H1 (cell line): ENCODE measurements around the gene NELL1. TPM values are rescaled to one million over a fixed set of nuclear protein-coding genes. Genes with fewer than 3 reads are reported as not detected.

ENCODE experiments used
- CTCF ChIA-PET: fragments of 300-600 bp; sonication (Branson Sonifier 250); formaldehyde crosslinking; loops from one replicate; lab custom pipeline; 2021; ENCODE audit not compliant: partially characterized antibody; lab: Charles Lee
- POLR2A ChIA-PET: fragments of 300-600 bp; sonication (Branson Sonifier 250); formaldehyde crosslinking; loops from one replicate; lab custom pipeline; 2021; ENCODE audit warnings: inconsistent platforms; ENCODE audit not compliant: partially characterized antibody; lab: Charles Lee
- DNase-seq, 2 experiments: peaks; one replicate each; pipeline versions ENCODE4 v3.0.0 to v3.0.0-alpha.2; 2010 to 2022; ENCODE audit warnings: low spot score in 2 of 2, low read depth in 1 of 2, mixed read lengths in 1 of 2
- FAIRE-seq: peaks from 2 replicates; lab custom pipeline; 2011; peaks lifted over from hg19 to GRCh38; lab: Jason Lieb, UNC
- H2AFZ ChIP-seq: 2 replicates; pipeline ENCODE4 v1.8.1; 2012; ENCODE audit warnings: low read length, inconsistent platforms
- H2AK5ac ChIP-seq: 2 replicates; pipeline ENCODE4 v1.6.1; 2013; ENCODE audit warnings: low read depth, low read length
- H2BK120ac ChIP-seq: replicated peaks from 2 replicates; pipeline ENCODE3; 2013; ENCODE audit warnings: low read depth, low read length, inconsistent platforms
- H2BK12ac ChIP-seq: 2 replicates; pipeline ENCODE4 v1.6.1; 2013; ENCODE audit warnings: low read depth, low read length
- H2BK15ac ChIP-seq: 2 replicates; pipeline ENCODE4 v1.6.1; 2013; ENCODE audit warnings: low read length
- H2BK20ac ChIP-seq: 2 replicates; pipeline ENCODE4 v1.6.1; 2013; ENCODE audit warnings: low read length
- H2BK5ac ChIP-seq: 2 replicates; pipeline ENCODE4 v1.6.1; 2013; ENCODE audit warnings: low read depth, low read length
- H3K14ac ChIP-seq: 2 replicates; pipeline ENCODE4 v1.6.1; 2013; ENCODE audit warnings: inconsistent platforms; ENCODE audit not compliant: insufficient read length
- H3K18ac ChIP-seq: 2 replicates; pipeline ENCODE4 v1.6.1; 2013; ENCODE audit warnings: low read length; ENCODE audit errors: extremely low read depth
- H3K23ac ChIP-seq: 2 replicates; pipeline ENCODE4 v1.6.1; 2013; ENCODE audit warnings: inconsistent platforms; ENCODE audit not compliant: insufficient read length
- H3K23me2 ChIP-seq: 2 replicates; pipeline ENCODE4 v1.6.1; 2013; ENCODE audit warnings: low read depth, low read length
- H3K27ac ChIP-seq: 2 replicates; pipeline ENCODE4 v1.6.1; 2011; ENCODE audit warnings: low read depth, low read length, inconsistent platforms
- H3K27me3 ChIP-seq, 4 experiments: replicated peaks in 1 of 4; 1 replicate in 1 of 4; 2 replicates in 3 of 4; pipeline versions ENCODE4 v1.6.1 to v1.8.1; 2011 to 2013; ENCODE audit warnings: low read length in 3 of 4, mild to moderate bottlenecking in 3 of 4, inconsistent platforms in 2 of 4, mixed read lengths in 2 of 4, moderate library complexity in 1 of 4; ENCODE audit not compliant: control insufficient read depth in 3 of 4, insufficient read depth in 3 of 4; ENCODE audit errors: extremely low read depth in 1 of 4
- H3K36me3 ChIP-seq, 4 experiments: 2 replicates each; pipeline versions ENCODE4 v1.6.1 to v1.8.1; 2011 to 2013; ENCODE audit warnings: mild to moderate bottlenecking in 4 of 4, low read length in 3 of 4, moderate library complexity in 2 of 4, control low read depth in 1 of 4, inconsistent platforms in 1 of 4; ENCODE audit not compliant: insufficient read depth in 4 of 4, control insufficient read depth in 2 of 4
- H3K4ac ChIP-seq: replicated peaks from 2 replicates; pipeline ENCODE3; 2013; ENCODE audit warnings: low read length, low read depth, mixed read lengths, inconsistent platforms; ENCODE audit not compliant: insufficient read length
- H3K4me1 ChIP-seq, 4 experiments: replicated peaks in 1 of 4; 1 replicate in 1 of 4; 2 replicates in 3 of 4; pipeline versions ENCODE4 v1.6.1 to v1.8.1; 2011 to 2013; ENCODE audit warnings: low read length in 3 of 4, inconsistent platforms in 2 of 4, mixed read lengths in 1 of 4; ENCODE audit not compliant: insufficient read depth in 4 of 4, control insufficient read depth in 3 of 4
- H3K4me2 ChIP-seq, 2 experiments: 2 replicates each; pipeline versions ENCODE4 v1.6.1 to v1.8.1; 2011 to 2013; ENCODE audit warnings: low read depth in 2 of 2, low read length in 2 of 2, control low read depth in 1 of 2, inconsistent platforms in 1 of 2, mild to moderate bottlenecking in 1 of 2; ENCODE audit not compliant: insufficient read depth in 1 of 2
- H3K4me3 ChIP-seq, 4 experiments: fragments of 200-600, 300-600 bp in 1 of 4; sonication (generic), shearing (Covaris generic), sonication (Bioruptor Twin) in 1 of 4; 2 replicates each; pipeline versions ENCODE4 v1.5.1 to v1.8.1; 2011 to 2016; ENCODE audit warnings: low read length in 4 of 4, low read depth in 3 of 4, control low read depth in 2 of 4, inconsistent platforms in 2 of 4, mild to moderate bottlenecking in 2 of 4, mixed read lengths in 1 of 4, moderate library complexity in 1 of 4; ENCODE audit not compliant: insufficient read depth in 2 of 4; ENCODE audit errors: extremely low read depth in 1 of 4
- H3K56ac ChIP-seq: replicated peaks from 2 replicates; pipeline ENCODE3; 2013; ENCODE audit warnings: low read depth, mild to moderate bottlenecking, mixed read lengths, low read length, inconsistent platforms; ENCODE audit not compliant: insufficient read length
- H3K79me1 ChIP-seq: 2 replicates; pipeline ENCODE4 v1.6.1; 2013; ENCODE audit warnings: low read depth, low read length, control low read depth
- H3K79me2 ChIP-seq, 2 experiments: 2 replicates each; pipeline versions ENCODE4 v1.6.1 to v1.8.1; 2012 to 2013; ENCODE audit warnings: low read length in 2 of 2, mild to moderate bottlenecking in 2 of 2, inconsistent platforms in 1 of 2; ENCODE audit not compliant: insufficient read depth in 2 of 2, control insufficient read depth in 1 of 2
- H3K9ac ChIP-seq, 4 experiments: replicated peaks in 1 of 4; 1 replicate in 1 of 4; 2 replicates in 3 of 4; pipeline versions ENCODE4 v1.6.1 to v1.8.1; 2011 to 2013; ENCODE audit warnings: low read depth in 3 of 4, low read length in 3 of 4, control low read depth in 2 of 4, mild to moderate bottlenecking in 2 of 4, moderate library complexity in 2 of 4, inconsistent platforms in 1 of 4; ENCODE audit errors: extremely low read depth in 1 of 4
- H3K9me3 ChIP-seq, 2 experiments: 2 replicates each; pipeline versions ENCODE4 v1.6.1 to v1.8.1; 2012 to 2013; ENCODE audit warnings: mild to moderate bottlenecking in 2 of 2, moderate library complexity in 2 of 2, control low read depth in 1 of 2, inconsistent platforms in 1 of 2, low read depth in 1 of 2, low read length in 1 of 2, mixed read lengths in 1 of 2; ENCODE audit not compliant: insufficient read depth in 2 of 2
- H4K20me1 ChIP-seq, 2 experiments: replicated peaks in 1 of 2; 2 replicates each; pipeline versions ENCODE3 to v1.8.1; 2011 to 2013; ENCODE audit warnings: inconsistent platforms in 2 of 2, low read length in 2 of 2, mild to moderate bottlenecking in 1 of 2; ENCODE audit not compliant: insufficient read depth in 2 of 2, control insufficient read depth in 1 of 2
- H4K5ac ChIP-seq: 2 replicates; pipeline ENCODE4 v1.6.1; 2013; ENCODE audit warnings: low read length, low read depth, mixed read lengths, inconsistent platforms; ENCODE audit not compliant: insufficient read length
- H4K8ac ChIP-seq: 2 replicates; pipeline ENCODE4 v1.8.0; 2013; ENCODE audit warnings: mild to moderate bottlenecking, moderate library complexity, low read length, inconsistent platforms; ENCODE audit not compliant: insufficient read depth; ENCODE audit errors: extremely low read depth
- H4K91ac ChIP-seq: replicated peaks from 2 replicates; pipeline ENCODE3; 2013; ENCODE audit warnings: low read length, mixed read lengths, inconsistent platforms; ENCODE audit not compliant: insufficient read length
- BACH1 ChIP-seq: IDR thresholded peaks from 2 replicates; pipeline ENCODE4 v1.6.1; 2012; ENCODE audit warnings: low read length, improper control_type of control experiment
- EGR1 ChIP-seq: IDR thresholded peaks from 2 replicates; pipeline ENCODE4 v1.6.1; 2011; ENCODE audit warnings: low read depth, low read length, borderline replicate concordance
- EZH2 ChIP-seq: fragments of 200-600 bp; sonication (generic); IDR thresholded peaks from 2 replicates; pipeline ENCODE4 v1.7.1; 2012; ENCODE audit warnings: low read depth, mild to moderate bottlenecking, moderate library complexity, low read length, inconsistent platforms; ENCODE audit not compliant: severe bottlenecking
- FOSL1 ChIP-seq: IDR thresholded peaks from 2 replicates; pipeline ENCODE4 v1.6.1; 2011; ENCODE audit warnings: mild to moderate bottlenecking, low read depth, low read length, moderate library complexity; ENCODE audit not compliant: insufficient read depth
- GTF2F1 ChIP-seq: IDR thresholded peaks from 2 replicates; pipeline ENCODE4 v1.6.1; 2012; ENCODE audit warnings: low read depth, low read length, improper control_type of control experiment, borderline replicate concordance
- KDM1A ChIP-seq: fragments of 200-600, 300-600 bp; sonication (generic); IDR thresholded peaks from 2 replicates; pipeline ENCODE4 v1.7.1; 2016; ENCODE audit warnings: mild to moderate bottlenecking, low read length, borderline replicate concordance
- MAFK ChIP-seq: IDR thresholded peaks from 2 replicates; pipeline ENCODE4 v1.6.1; 2012; ENCODE audit warnings: low read depth, mild to moderate bottlenecking, improper control_type of control experiment, low read length
- NRF1 ChIP-seq: IDR thresholded peaks from 2 replicates; pipeline ENCODE4 v1.6.1; 2011; ENCODE audit warnings: mild to moderate bottlenecking, low read depth, low read length, improper control_type of control experiment
- POLR2A ChIP-seq, 2 experiments: IDR thresholded peaks; 1 replicate in 1 of 2; 2 replicates in 1 of 2; pipeline ENCODE4 v1.6.1; 2011; ENCODE audit warnings: low read depth in 2 of 2, low read length in 2 of 2, mild to moderate bottlenecking in 2 of 2; ENCODE audit errors: control extremely low read depth in 1 of 2
- POU5F1 ChIP-seq: IDR thresholded peaks from 2 replicates; pipeline ENCODE4 v1.6.1; 2011; ENCODE audit warnings: low read depth, mild to moderate bottlenecking, low read length, moderate library complexity
- RXRA ChIP-seq: IDR thresholded peaks from 2 replicates; pipeline ENCODE4 v1.6.1; 2011; ENCODE audit warnings: low read depth, mild to moderate bottlenecking, low read length, moderate library complexity; ENCODE audit not compliant: insufficient read depth
- SAP30 ChIP-seq: fragments of 300-600 bp; sonication (generic); IDR thresholded peaks from 2 replicates; pipeline ENCODE4 v1.7.1; 2012; ENCODE audit warnings: low read length, moderate library complexity, mild to moderate bottlenecking, inconsistent platforms; ENCODE audit not compliant: insufficient read depth, insufficient replicate concordance
- SIRT6 ChIP-seq: IDR thresholded peaks from one replicate; pipeline ENCODE4 v1.7.1; 2012; ENCODE audit warnings: low read length, inconsistent platforms
- SP1 ChIP-seq: IDR thresholded peaks from 2 replicates; pipeline ENCODE4 v1.6.1; 2011; ENCODE audit warnings: low read depth, low read length
- SRF ChIP-seq: IDR thresholded peaks from 2 replicates; pipeline ENCODE4 v1.6.1; 2011; ENCODE audit warnings: mild to moderate bottlenecking, low read depth, low read length, moderate library complexity
- SUZ12 ChIP-seq: fragments of 200-600 bp; sonication (generic); IDR thresholded peaks from 2 replicates; pipeline ENCODE4 v1.6.1; 2012; ENCODE audit warnings: mild to moderate bottlenecking, inconsistent platforms, low read length, moderate library complexity, mixed read lengths
- WGBS, 2 experiments: shearing (Covaris generic) in 1 of 2; methylation state at CpG; one replicate each; pipeline versions ENCODE4 v1.1.6 to v1.1.7; 2013 to 2015; ENCODE audit warnings: low lambda C conversion rate in 2 of 2, mixed read lengths in 2 of 2, inconsistent platforms in 1 of 2, low coverage in 1 of 2, missing lambda C conversion rate in 1 of 2; ENCODE audit not compliant: insufficient replicate concordance in 2 of 2, insufficient coverage in 1 of 2, insufficient read length in 1 of 2; ENCODE audit errors: extremely low coverage in 1 of 2, missing lambda C conversion rate in 1 of 2; 5-methylcytosine and 5-hydroxymethylcytosine counted together
- polyA plus RNA-seq, 7 experiments: library from polyadenylated mRNA; depleted of rRNA in 3 of 7; stranded (reverse) in 5 of 7; unstranded in 2 of 7; fragments of >200 nt in 5 of 7; fragments of 200-250 nt in 2 of 7; gene quantifications; 1 replicate in 5 of 7; 2 replicates in 1 of 7; 4 replicates in 1 of 7; pipeline versions ENCODE4 v1.2.1 to v1.2.3, GENCODE V29; 2011 to 2013; ENCODE audit warnings: missing spikeins in 2 of 7, mixed read lengths in 2 of 7
- total RNA-seq: library from RNA; stranded (reverse); fragmentation: NEBNext Ultra II Directional; extraction: Animal tissue kit (Norgen Biotek cat#: 25700); gene quantifications from 2 replicates; pipeline ENCODE4 v1.2.1, GENCODE V29; 2021

Gene NELL1
- total and polyA plus RNA-seq, 2 of the 8 experiments (the other 6 are each of a cell fraction or from before 2014, with no cell fraction given) = 0.21 TPM; not detected in 1

GRCh38 chr11:21602699-21603098, 933.3 kb downstream of the NELL1 start:
- POLR2A ChIA-PET = no interaction called here
- TF ChIP-seq SIRT6 (no peak), EZH2 (no peak), SAP30 (no peak), KDM1A (no peak), GTF2F1 (no peak), SUZ12 (no peak), FOSL1 (no peak), MAFK (no peak), POLR2A (IDR thresholded peaks at IDR 0.05; ENCODE audit: control extremely low read depth in 1 of 2, low read depth in 2 of 2, low read length in 2 of 2) (no peak), POU5F1 (no peak), BACH1 (no peak), SP1 (no peak), SRF (no peak), NRF1 (no peak), RXRA (no peak), EGR1 (no peak)

More at GRCh38 chr11:21602699-21603098, 933.3 kb downstream of the NELL1 start:
- H3K23me2 ChIP-seq = no peaks in the 10 kb centered on the region
- DNase-seq = no peak
- no peak overlapping the region for H3K18ac ChIP-seq
- H4K20me1 ChIP-seq = no peaks in the 10 kb centered on the region
- no peak overlapping the region for H3K9ac ChIP-seq
- H3K27me3 ChIP-seq = no peaks in the 10 kb centered on the region
- FAIRE-seq = no peak
- CTCF ChIA-PET = no interaction called here
- H2BK5ac ChIP-seq = no peak overlapping the region
- WGBS, 2 experiments = 95% methylated on average over 1 of the region's 1 CpG; no CpG with 5 or more reads in 1 of the 2 experiments
- no peak overlapping the region for H2BK20ac ChIP-seq
- H3K36me3 ChIP-seq = no peaks in the 10 kb centered on the region
- H2BK120ac ChIP-seq = no peak overlapping the region
- no peaks in the 10 kb centered on the region for H3K9me3 ChIP-seq
- H3K4ac ChIP-seq = no peak overlapping the region
- no peak overlapping the region for H4K91ac ChIP-seq
- no peak overlapping the region for H3K27ac ChIP-seq
- H3K79me1 ChIP-seq = no peaks in the 10 kb centered on the region
- H3K4me2 ChIP-seq = no peak overlapping the region
- H4K5ac ChIP-seq = no peak overlapping the region
- no peak overlapping the region for H2BK12ac ChIP-seq
- H3K23ac ChIP-seq = no peak overlapping the region
- H3K79me2 ChIP-seq = no peaks in the 10 kb centered on the region
- no peak overlapping the region for H3K4me3 ChIP-seq
- H3K14ac ChIP-seq = no peak overlapping the region
- no peak overlapping the region for H4K8ac ChIP-seq
- H2AFZ ChIP-seq = peak overlapping the region; percentile 76; the same call in 1 of the 2 replicates
- H2BK15ac ChIP-seq = no peak overlapping the region
- no peak overlapping the region for H2AK5ac ChIP-seq
- no peak overlapping the region for H3K56ac ChIP-seq
- no peaks in the 10 kb centered on the region for H3K4me1 ChIP-seq
